Trophoblast cell (in vitro differentiated cells and primary cell): Measurements from ENCODE around the gene CDK6.
"Not testable (repeated sequence)": the region's sequence is repeated elsewhere in the genome, so short reads cannot be mapped to it uniquely, and the experiment has no call there.

Experiments
- DNase-seq, 2 donors: peaks; one replicate each; pipeline ENCODE4 v3.0.0-alpha.2; 2016
- H2AFZ ChIP-seq: 2 replicates; pipeline ENCODE4 v1.6.1; 2013; ENCODE audit warnings: low read length, moderate library complexity, mild to moderate bottlenecking; ENCODE audit not compliant: insufficient read depth, poor library complexity
- H2AK5ac ChIP-seq: 2 replicates; pipeline ENCODE4 v1.6.1; 2013; ENCODE audit warnings: mild to moderate bottlenecking, low read length
- H2BK120ac ChIP-seq: 2 replicates; pipeline ENCODE4 v1.6.1; 2013; ENCODE audit warnings: low read length, mild to moderate bottlenecking, moderate library complexity; ENCODE audit not compliant: insufficient read depth, poor library complexity
- H2BK12ac ChIP-seq: 2 replicates; pipeline ENCODE4 v1.6.1; 2013; ENCODE audit warnings: mild to moderate bottlenecking, low read length, moderate library complexity
- H2BK5ac ChIP-seq: 2 replicates; pipeline ENCODE4 v1.6.1; 2013; ENCODE audit warnings: low read length, low read depth, moderate library complexity, mild to moderate bottlenecking; ENCODE audit not compliant: poor library complexity
- H3K14ac ChIP-seq: 2 replicates; pipeline ENCODE4 v1.6.1; 2013; ENCODE audit warnings: mild to moderate bottlenecking, low read length
- H3K18ac ChIP-seq: 2 replicates; pipeline ENCODE4 v1.6.1; 2013; ENCODE audit warnings: mild to moderate bottlenecking, low read length
- H3K23ac ChIP-seq: 2 replicates; pipeline ENCODE4 v1.6.1; 2013; ENCODE audit warnings: low read length
- H3K27ac ChIP-seq: 2 replicates; pipeline ENCODE4 v1.5.1; 2013; ENCODE audit warnings: low read depth, mild to moderate bottlenecking, inconsistent platforms, low read length, moderate library complexity
- H3K27me3 ChIP-seq: 2 replicates; pipeline ENCODE4 v1.6.1; 2013; ENCODE audit warnings: inconsistent platforms, mild to moderate bottlenecking, low read length, moderate library complexity; ENCODE audit not compliant: insufficient read depth
- H3K36me3 ChIP-seq, 2 experiments: 1 replicate in 1 of 2; 2 replicates in 1 of 2; pipeline ENCODE4 v1.6.1; 2013; ENCODE audit warnings: low read length in 2 of 2, mild to moderate bottlenecking in 2 of 2, moderate library complexity in 1 of 2; ENCODE audit not compliant: insufficient read depth in 2 of 2, control insufficient read depth in 1 of 2
- H3K4ac ChIP-seq: 2 replicates; pipeline ENCODE4 v1.6.1; 2013; ENCODE audit warnings: low read depth, mild to moderate bottlenecking, low read length, moderate library complexity
- H3K4me1 ChIP-seq, 2 experiments: 1 replicate in 1 of 2; 2 replicates in 1 of 2; pipeline ENCODE4 v1.6.1; 2013; ENCODE audit warnings: low read length in 2 of 2, mild to moderate bottlenecking in 2 of 2, moderate library complexity in 1 of 2; ENCODE audit not compliant: insufficient read depth in 2 of 2, control insufficient read depth in 1 of 2
- H3K4me2 ChIP-seq: 2 replicates; pipeline ENCODE4 v1.6.1; 2013; ENCODE audit warnings: inconsistent platforms, mild to moderate bottlenecking, low read length, moderate library complexity
- H3K4me3 ChIP-seq: 2 replicates; pipeline ENCODE4 v1.5.1; 2013; ENCODE audit warnings: mild to moderate bottlenecking, low read depth, low read length, inconsistent platforms
- H3K79me1 ChIP-seq: one replicate; pipeline ENCODE4 v1.6.1; 2013; ENCODE audit warnings: low read length
- H3K79me2 ChIP-seq: 2 replicates; pipeline ENCODE4 v1.6.1; 2013; ENCODE audit warnings: low read length, mild to moderate bottlenecking; ENCODE audit not compliant: control insufficient read depth, insufficient read depth, poor library complexity
- H3K9ac ChIP-seq: 2 replicates; pipeline ENCODE4 v1.6.1; 2013; ENCODE audit warnings: mild to moderate bottlenecking, low read length
- H3K9me3 ChIP-seq: 2 replicates; pipeline ENCODE4 v1.6.1; 2013; ENCODE audit warnings: low read depth, mild to moderate bottlenecking, control low read depth, inconsistent platforms, low read length; ENCODE audit not compliant: insufficient read depth
- H4K12ac ChIP-seq: 2 replicates; pipeline ENCODE4 v1.6.1; 2013; ENCODE audit warnings: low read depth, mild to moderate bottlenecking, low read length, moderate library complexity
- H4K8ac ChIP-seq: 2 replicates; pipeline ENCODE4 v1.6.1; 2013; ENCODE audit warnings: low read depth, mild to moderate bottlenecking, low read length, moderate library complexity
- H4K91ac ChIP-seq: one replicate; pipeline ENCODE4 v1.6.1; 2013; ENCODE audit warnings: low read depth, mild to moderate bottlenecking, low read length, moderate library complexity
- WGBS: extraction: QIAGEN DNeasy Blood & Tissue Kit; methylation state at CpG from one replicate; pipeline ENCODE4 v1.1.7; 2013; ENCODE audit warnings: missing lambda C conversion rate; ENCODE audit not compliant: insufficient read length, insufficient coverage; ENCODE audit errors: extremely low coverage; 5-methylcytosine and 5-hydroxymethylcytosine counted together

The CDK6 gene

GRCh38 chr7:92872701-92873100, 36.3 kb upstream of the CDK6 start:
- Histone ChIP-seq H4K12ac (no peak overlapping the region), H3K4ac (no peak overlapping the region), H3K9me3 (peaks cover 5% of the 10 kb centered on the region), H3K36me3 (no peaks in the 10 kb centered on the region), H4K8ac (no peak overlapping the region), H3K4me1 (peaks cover 3 to 10% of the 10 kb centered on the region in 2 experiments), H3K23ac (no peak overlapping the region), H3K27ac (no peak overlapping the region), H3K9ac (no peak overlapping the region), H2BK12ac (peak overlapping the region; percentile 69), H3K27me3 (no peaks in the 10 kb centered on the region), H4K91ac (peak overlapping the region; percentile 51), H3K79me2 (no peaks in the 10 kb centered on the region), H3K79me1 (peaks cover 2% of the 10 kb centered on the region), H2AFZ (no peak overlapping the region), H3K4me3 (no peak overlapping the region), H2BK5ac (peak overlapping the region; percentile 39), H2AK5ac (no peak overlapping the region), H3K18ac (no peak overlapping the region), H2BK120ac (peak overlapping the region; percentile 38), H3K14ac (no peak overlapping the region), H3K4me2 (no peak overlapping the region)
- no peak for DNase-seq

- H2AFZ ChIP-seq: no peak overlapping the region
- H3K14ac ChIP-seq: no peak overlapping the region
- H3K4me2 ChIP-seq: no peak overlapping the region
- no peak overlapping the region for H2BK120ac ChIP-seq
- no peaks in the 10 kb centered on the region for H3K27me3 ChIP-seq
- H3K9me3 ChIP-seq: peaks cover 2% of the 10 kb centered on the region
- H3K4me3 ChIP-seq: no peak overlapping the region
- no peak overlapping the region for H2BK5ac ChIP-seq
- no peak overlapping the region for H3K18ac ChIP-seq
- no peak overlapping the region for H3K27ac ChIP-seq
- H3K79me1 ChIP-seq: no peaks in the 10 kb centered on the region
- H3K79me2 ChIP-seq: no peaks in the 10 kb centered on the region
- no peak overlapping the region for H4K91ac ChIP-seq
- H4K8ac ChIP-seq: no peak overlapping the region
- H3K4ac ChIP-seq: no peak overlapping the region
- no peak overlapping the region for H3K23ac ChIP-seq
- H3K9ac ChIP-seq: no peak overlapping the region
- no peak overlapping the region for H2AK5ac ChIP-seq
- no peak overlapping the region for H2BK12ac ChIP-seq
- H4K12ac ChIP-seq: no peak overlapping the region
- H3K36me3 ChIP-seq: no peaks in the 10 kb centered on the region
- no peak for DNase-seq
- H3K4me1 ChIP-seq: peaks cover 2 to 3% of the 10 kb centered on the region in 2 experiments
These were observed 32.4 kb upstream of the CDK6 start for GRCh38 chr7:92868683-92869293.

GRCh38 chr7:92864169-92864568, 27.8 kb upstream of the CDK6 start:
- H3K23ac ChIP-seq, H3K27ac ChIP-seq, H3K4ac ChIP-seq, H3K79me2 ChIP-seq, H3K79me1 ChIP-seq, H2AK5ac ChIP-seq, H4K12ac ChIP-seq, H3K4me3 ChIP-seq, H3K27me3 ChIP-seq, H3K14ac ChIP-seq, H3K4me1 ChIP-seq, H2BK12ac ChIP-seq, H2AFZ ChIP-seq, H4K91ac ChIP-seq, H3K18ac ChIP-seq, H3K4me2 ChIP-seq, H3K9me3 ChIP-seq, H3K9ac ChIP-seq, H3K36me3 ChIP-seq, H2BK5ac ChIP-seq, H2BK120ac ChIP-seq, H4K8ac ChIP-seq: not testable (repeated sequence)
- no CpG with 5 or more reads among the region's 5 CpGs for WGBS
- peak in 1 of 2 donors; percentile 36 for DNase-seq

GRCh38 chr7:92856436-92856835, 20.1 kb upstream of the CDK6 start:
- Histone ChIP-seq H3K14ac (no peak overlapping the region), H3K79me1 (no peaks in the 10 kb centered on the region), H3K4me1 (no peaks in the 10 kb centered on the region), H3K9ac (no peak overlapping the region), H2BK120ac (no peak overlapping the region), H3K4ac (no peak overlapping the region), H2BK12ac (no peak overlapping the region), H2BK5ac (no peak overlapping the region), H3K79me2 (no peaks in the 10 kb centered on the region), H3K23ac (no peak overlapping the region), H4K91ac (no peak overlapping the region), H3K9me3 (no peaks in the 10 kb centered on the region), H3K27me3 (no peaks in the 10 kb centered on the region), H4K8ac (no peak overlapping the region), H3K18ac (no peak overlapping the region), H3K4me2 (no peak overlapping the region), H3K4me3 (no peak overlapping the region), H3K36me3 (no peaks in the 10 kb centered on the region), H2AK5ac (no peak overlapping the region), H2AFZ (no peak overlapping the region), H3K27ac (no peak overlapping the region), H4K12ac (no peak overlapping the region)
- no CpG with 5 or more reads among the region's 2 CpGs for WGBS
- no peak for DNase-seq
